Endodermal cell (in vitro differentiated cells): ENCODE data around the gene EWSR1. TPM values are rescaled to one million over a fixed set of nuclear protein-coding genes. Genes with fewer than 3 reads are reported as not detected.

Experiments used
- DNase-seq: peaks from one replicate; pipeline ENCODE4 v3.0.0-alpha.2; 2017
- H3K27ac ChIP-seq: 2 replicates; pipeline ENCODE4 v1.5.1; 2013; ENCODE audit warnings: mild to moderate bottlenecking, low read depth, low read length, moderate library complexity
- H3K27me3 ChIP-seq: 2 replicates; pipeline ENCODE4 v1.6.1; 2013; ENCODE audit warnings: mild to moderate bottlenecking, low read length, moderate library complexity; ENCODE audit not compliant: insufficient read depth, control insufficient read depth, poor library complexity, severe bottlenecking
- H3K36me3 ChIP-seq: 2 replicates; pipeline ENCODE4 v1.7.0; 2013; ENCODE audit warnings: mild to moderate bottlenecking, low read length, moderate library complexity; ENCODE audit not compliant: control insufficient read depth, insufficient read depth
- H3K4me1 ChIP-seq: one replicate; pipeline ENCODE4 v1.7.0; 2013; ENCODE audit warnings: low read length; ENCODE audit not compliant: control insufficient read depth, insufficient read depth
- H3K4me3 ChIP-seq: 2 replicates; pipeline ENCODE4 v1.5.1; 2013; ENCODE audit warnings: mild to moderate bottlenecking, low read length, moderate library complexity
- H3K9ac ChIP-seq: 2 replicates; pipeline ENCODE4 v1.6.1; 2013; ENCODE audit warnings: mild to moderate bottlenecking, low read length, moderate library complexity; ENCODE audit not compliant: poor library complexity, severe bottlenecking; ENCODE audit errors: extremely low read depth
- H3K9me3 ChIP-seq: 2 replicates; pipeline ENCODE4 v1.6.1; 2013; ENCODE audit warnings: mild to moderate bottlenecking, low read length, moderate library complexity; ENCODE audit not compliant: control insufficient read depth
- H3K27ac Mint-ChIP-seq: 2 replicates; pipeline ENCODE4 v1.8.0; 2020; ENCODE audit warnings: mixed read lengths
- H3K27me3 Mint-ChIP-seq: 2 replicates; pipeline ENCODE4 v1.8.0; 2021; ENCODE audit warnings: mild to moderate bottlenecking, mixed read lengths; ENCODE audit not compliant: insufficient read depth
- H3K36me3 Mint-ChIP-seq: 2 replicates; pipeline ENCODE4 v1.8.0; 2020; ENCODE audit warnings: low read depth, mixed read lengths
- H3K4me1 Mint-ChIP-seq: 2 replicates; pipeline ENCODE4 v1.8.0; 2020; ENCODE audit warnings: mixed read lengths
- H3K4me3 Mint-ChIP-seq: 2 replicates; pipeline ENCODE4 v1.8.0; 2020; ENCODE audit warnings: mild to moderate bottlenecking, moderate library complexity, mixed read lengths
- H3K9me3 Mint-ChIP-seq: 2 replicates; pipeline ENCODE4 v1.8.0; 2020; ENCODE audit warnings: mild to moderate bottlenecking, mixed read lengths
- WGBS, 2 experiments: methylation state at CpG; one replicate each; pipeline versions ENCODE4 v1.1.5 to v1.1.7; 2013; ENCODE audit warnings: missing lambda C conversion rate in 2 of 2, mixed read lengths in 1 of 2; ENCODE audit not compliant: insufficient coverage in 1 of 2, insufficient read length in 1 of 2; 5-methylcytosine and 5-hydroxymethylcytosine counted together
- microRNA-seq: library from miRNA; unstranded; fragments of <30 nt; microRNA quantifications from one replicate; pipeline ENCODE4 v1.2.0, GENCODE V29; 2020; ENCODE audit warnings: borderline microRNAs expressed
- total RNA-seq, 2 donors: library from RNA; stranded (reverse); fragmentation: NEBNext Ultra II Directional in 1 of 2; extraction: Animal tissue kit (Norgen Biotek cat#: 25700) in 1 of 2; gene quantifications; 2 replicates in 1 of 2; 3 replicates in 1 of 2; pipeline ENCODE4 v1.2.1, GENCODE V29; 2021
- TF ChIP-seq, protein P1 (sequence below): fragments of 200-600 bp; sonication (generic); conservative IDR thresholded peaks from 2 replicates; pipeline ENCODE4 v1.5.0; 2021; ENCODE audit warnings: antibody characterized with exemption, mild to moderate bottlenecking

Gene EWSR1
- total RNA-seq, 2 donors from 2014 or later, result 295 to 352 TPM

DNA sequence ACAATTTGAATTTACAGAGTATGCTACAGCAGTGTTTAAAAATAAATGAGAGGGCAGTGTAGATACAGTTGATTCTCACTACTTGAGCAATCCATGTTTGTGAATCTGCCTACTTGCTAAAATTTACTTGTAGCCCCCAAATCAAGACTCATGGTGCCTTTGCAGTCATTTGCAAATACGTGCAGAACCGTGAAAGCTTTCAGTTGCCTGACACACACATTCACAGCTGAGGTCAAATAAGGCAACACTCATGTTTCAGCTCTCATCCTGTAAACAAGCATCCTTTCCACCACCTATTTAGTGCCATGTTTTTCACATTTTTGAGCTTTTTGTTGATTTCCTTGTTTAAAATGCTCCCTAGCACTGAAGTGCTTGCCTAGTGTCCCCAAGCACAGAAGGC, 80.0 kb downstream of the EWSR1 start:
- Histone ChIP-seq H3K9ac (no peak overlapping the region), H3K36me3 (peaks cover 73% of the 10 kb centered on the region), H3K4me1 (no peaks in the 10 kb centered on the region), H3K4me3 (no peak overlapping the region), H3K27ac (no peak overlapping the region), H3K9me3 (no peaks in the 10 kb centered on the region), H3K27me3 (no peaks in the 10 kb centered on the region)
- H3K4me1 Mint-ChIP-seq, result no peaks in the 10 kb centered on the region
- no peaks in the 10 kb centered on the region for H3K27me3 Mint-ChIP-seq
- H3K36me3 Mint-ChIP-seq, result peaks cover 64% of the 10 kb centered on the region
- WGBS, 2 experiments, result 93 to 96% methylated on average over 2 of the region's 2 CpGs
- DNase-seq, result no peak
- TF ChIP-seq, protein P1, sequence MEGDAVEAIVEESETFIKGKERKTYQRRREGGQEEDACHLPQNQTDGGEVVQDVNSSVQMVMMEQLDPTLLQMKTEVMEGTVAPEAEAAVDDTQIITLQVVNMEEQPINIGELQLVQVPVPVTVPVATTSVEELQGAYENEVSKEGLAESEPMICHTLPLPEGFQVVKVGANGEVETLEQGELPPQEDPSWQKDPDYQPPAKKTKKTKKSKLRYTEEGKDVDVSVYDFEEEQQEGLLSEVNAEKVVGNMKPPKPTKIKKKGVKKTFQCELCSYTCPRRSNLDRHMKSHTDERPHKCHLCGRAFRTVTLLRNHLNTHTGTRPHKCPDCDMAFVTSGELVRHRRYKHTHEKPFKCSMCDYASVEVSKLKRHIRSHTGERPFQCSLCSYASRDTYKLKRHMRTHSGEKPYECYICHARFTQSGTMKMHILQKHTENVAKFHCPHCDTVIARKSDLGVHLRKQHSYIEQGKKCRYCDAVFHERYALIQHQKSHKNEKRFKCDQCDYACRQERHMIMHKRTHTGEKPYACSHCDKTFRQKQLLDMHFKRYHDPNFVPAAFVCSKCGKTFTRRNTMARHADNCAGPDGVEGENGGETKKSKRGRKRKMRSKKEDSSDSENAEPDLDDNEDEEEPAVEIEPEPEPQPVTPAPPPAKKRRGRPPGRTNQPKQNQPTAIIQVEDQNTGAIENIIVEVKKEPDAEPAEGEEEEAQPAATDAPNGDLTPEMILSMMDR, result no peak
- no peaks in the 10 kb centered on the region for H3K9me3 Mint-ChIP-seq
- no peak overlapping the region for H3K4me3 Mint-ChIP-seq
- H3K27ac Mint-ChIP-seq, result no peak overlapping the region

- DNase-seq, result no peak
- H3K9me3 Mint-ChIP-seq, result no peaks in the 10 kb centered on the region
- H3K36me3 ChIP-seq, result peaks cover 76% of the 10 kb centered on the region
- no peak overlapping the region for H3K9ac ChIP-seq
- H3K27ac ChIP-seq, result no peak overlapping the region
- H3K27me3 Mint-ChIP-seq, result no peaks in the 10 kb centered on the region
- H3K9me3 ChIP-seq, result no peaks in the 10 kb centered on the region
- no peaks in the 10 kb centered on the region for H3K4me1 Mint-ChIP-seq
- TF ChIP-seq, protein P1, result no peak
- no peaks in the 10 kb centered on the region for H3K27me3 ChIP-seq
- peaks cover 66% of the 10 kb centered on the region for H3K36me3 Mint-ChIP-seq
- H3K4me3 ChIP-seq, result no peak overlapping the region
- WGBS, 2 experiments, result 93 to 96% methylated on average over 16 to 18 of the region's 18 CpGs
- no peak overlapping the region for H3K27ac Mint-ChIP-seq
- no peaks in the 10 kb centered on the region for H3K4me1 ChIP-seq
- H3K4me3 Mint-ChIP-seq, result no peak overlapping the region
These were observed 80.9 kb downstream of the EWSR1 start for GRCh38 chr22:29348956-29349355.

Small RNAs within 50 kb of the gene (microRNA-seq; reads per million reads assigned to microRNA genes)
- gene MIR3653, result 2.2 reads per million, percentile 13 among the genes with 10 or more reads in this experiment

Other genes starting within 250 kb of the EWSR1 start
- not detected for gene C22orf31, start 206.4 kb upstream of the EWSR1 start, total RNA-seq
- 1 to 10 TPM; 6.2 to 7.5 TPM for gene KREMEN1, start 195.2 kb upstream of the EWSR1 start, total RNA-seq
- 10 to 100 TPM; 19.8 to 41.8 TPM for gene EMID1, start 62.4 kb upstream of the EWSR1 start, total RNA-seq
- gene RHBDD3, start 287 bp upstream of the EWSR1 start, total RNA-seq, result 10 to 100 TPM; 65.0 to 75.2 TPM
- gene GAS2L1, start 38.4 kb downstream of the EWSR1 start, total RNA-seq, result 10 to 100 TPM; 22.2 to 24.9 TPM
- 1 to 10 TPM; 1.3 TPM for gene RASL10A, start 47.4 kb downstream of the EWSR1 start, total RNA-seq
- gene AP1B1, start 120.3 kb downstream of the EWSR1 start, total RNA-seq, result 10 to 100 TPM; 64.9 to 76.6 TPM
- gene RFPL1, start 170.3 kb downstream of the EWSR1 start, total RNA-seq, result not detected
- 1 to 10 TPM in 1 of 2 donors, under 1 TPM in 1; 0.92 to 1.7 TPM for gene NEFH, start 211.9 kb downstream of the EWSR1 start, total RNA-seq